ENCODE measurements around the gene KDF1.

GRCh38 chr1:26949926-26950319 lies 10.3 kb downstream of the KDF1 start:
- TF ChIP-seq CTCF (IDR thresholded peaks at IDR 0.05 in 4 of 5, conservative IDR thresholded peaks at IDR 0.05 in 1 of 5) (no peak), POLR2A (IDR thresholded peaks at IDR 0.05) (no peak)

All from gastrocnemius medialis (tissue), 4 donors.